ENCODE data around the gene C11orf68.

Gene C11orf68

DNA sequence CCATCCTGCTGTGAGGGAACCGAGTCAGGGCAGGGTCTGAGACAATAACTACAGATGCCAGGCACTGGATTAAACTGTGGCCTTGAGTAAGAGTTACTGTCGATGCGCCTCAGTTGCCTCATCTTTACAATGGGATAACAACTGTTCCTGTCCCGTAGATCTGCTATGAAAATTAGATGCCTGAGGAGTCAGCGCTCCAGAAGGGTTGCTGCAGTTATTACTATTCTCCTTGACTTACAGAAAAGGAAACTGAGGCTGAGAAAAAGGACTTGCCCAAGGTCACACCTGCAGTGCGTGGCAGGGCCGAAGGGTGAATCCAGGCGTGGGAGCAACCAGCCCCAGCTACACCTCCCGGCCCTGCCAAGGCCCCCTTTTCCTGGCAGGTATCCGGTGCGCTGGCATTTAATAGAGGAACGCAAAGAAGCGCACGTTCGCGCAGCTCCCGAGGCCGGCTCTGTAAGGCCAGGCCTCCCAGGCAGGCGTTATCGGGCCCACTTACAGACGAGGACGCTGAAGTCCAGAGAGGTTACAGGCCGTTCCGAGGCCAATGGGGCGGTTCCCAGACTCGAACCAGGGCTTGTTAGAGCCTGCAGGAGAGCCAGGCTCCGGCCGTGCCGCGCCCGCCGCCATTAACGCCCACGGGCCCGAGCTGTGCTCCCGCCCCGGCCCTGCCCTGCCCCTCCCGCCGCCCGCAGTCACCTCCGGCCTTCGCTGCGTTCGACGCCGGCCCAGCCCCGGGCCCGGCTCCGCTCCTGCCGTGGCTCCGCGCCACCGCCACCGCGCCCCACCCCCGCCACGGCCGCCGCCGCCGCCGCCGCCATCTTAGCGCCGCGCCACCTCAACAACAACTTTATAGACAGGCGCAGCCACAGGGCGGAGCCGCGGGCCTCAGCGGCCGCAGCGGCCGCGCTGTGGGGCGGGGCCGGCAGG, at the start of gene C11orf68:
Gene C11orf68, minus strand, starts transcription at position 852 of the 930 bp plus-strand sequence. Its CDS starts 31 bp downstream, at position 821.
- no peak for TF ChIP-seq CTCF (IDR thresholded peaks at IDR 0.05; ENCODE audit: low read depth, low read length)
- H3K4me3 ChIP-seq (replicated peaks in 1 of 2; ENCODE audit: low read depth in 2 of 2, low read length in 2 of 2), result peak within 1 kb of the TSS; percentile 88 to 91
- DNase-seq (ENCODE audit: low read depth in 2 of 2), result peak; percentile 42 to 47

DNA sequence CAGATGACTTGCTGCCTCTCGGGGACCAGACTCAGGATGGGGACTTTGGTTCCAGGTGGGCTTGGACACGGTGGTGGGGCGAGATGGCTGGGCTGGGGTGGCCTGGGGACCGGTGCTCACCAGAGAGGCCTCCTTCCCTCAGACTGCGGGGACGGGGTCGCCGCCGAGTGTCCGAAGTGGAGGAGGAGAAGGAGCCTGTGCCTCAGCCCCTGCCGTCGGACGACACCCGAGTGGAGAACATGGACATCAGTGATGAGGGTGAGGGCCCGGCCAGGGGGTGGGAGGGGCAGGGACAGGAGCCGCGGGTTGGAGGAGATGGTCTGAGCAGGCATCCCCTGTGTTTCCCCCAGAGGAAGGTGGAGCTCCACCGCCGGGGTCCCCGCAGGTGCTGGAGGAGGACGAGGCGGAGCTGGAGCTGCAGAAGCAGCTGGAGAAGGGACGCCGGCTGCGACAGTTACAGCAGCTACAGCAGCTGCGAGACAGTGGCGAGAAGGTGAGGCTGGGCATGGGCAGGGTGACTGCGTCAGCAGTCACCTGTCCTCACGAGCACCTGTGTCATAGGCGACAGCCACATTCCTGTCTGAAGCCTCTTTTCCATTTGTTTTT, 48.6 kb upstream of the C11orf68 start:
- no peak for TF ChIP-seq CTCF (IDR thresholded peaks at IDR 0.05; ENCODE audit: low read depth, low read length)
- no peak overlapping the region for H3K4me3 ChIP-seq (replicated peaks in 1 of 2; ENCODE audit: low read depth in 2 of 2, low read length in 2 of 2)
- no peak for DNase-seq (ENCODE audit: low read depth in 2 of 2)

- DNase-seq (ENCODE audit: low read depth in 2 of 2), result no peak
- H3K4me3 ChIP-seq (replicated peaks in 1 of 2; ENCODE audit: low read depth in 2 of 2, low read length in 2 of 2), result no peak overlapping the region
- TF ChIP-seq CTCF (IDR thresholded peaks at IDR 0.05; ENCODE audit: low read depth, low read length), result no peak
Observed at GRCh38 chr11:65965986-65966762, 47.3 kb upstream of the C11orf68 start.

DNA sequence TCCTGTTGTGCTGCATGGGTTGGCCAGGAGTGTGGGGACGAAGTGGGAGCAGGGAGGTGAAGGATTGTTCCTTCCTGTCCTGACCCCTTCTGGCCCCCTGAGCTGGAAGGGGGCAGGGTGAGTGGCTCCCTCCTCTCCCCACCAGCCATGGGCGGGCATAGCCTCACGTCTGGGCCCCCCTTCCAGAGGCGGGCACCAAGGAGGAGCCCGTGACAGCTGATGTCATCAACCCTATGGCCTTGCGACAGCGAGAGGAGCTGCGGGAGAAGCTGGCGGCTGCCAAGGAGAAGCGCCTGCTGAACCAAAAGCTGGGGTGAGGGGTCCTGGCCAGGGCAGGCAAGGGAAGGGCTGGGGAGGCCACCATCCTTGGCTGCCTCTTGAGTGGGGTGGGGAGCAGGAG, 46.0 kb upstream of the C11orf68 start:
- no peak for TF ChIP-seq CTCF (IDR thresholded peaks at IDR 0.05; ENCODE audit: low read depth, low read length)
- no peak overlapping the region for H3K4me3 ChIP-seq (replicated peaks in 1 of 2; ENCODE audit: low read depth in 2 of 2, low read length in 2 of 2)
- no peak for DNase-seq (ENCODE audit: low read depth in 2 of 2)

- peak overlapping the region; percentile 71 to 77 for H3K4me3 ChIP-seq (replicated peaks in 1 of 2; ENCODE audit: low read depth in 2 of 2, low read length in 2 of 2)
- no peak for TF ChIP-seq CTCF (IDR thresholded peaks at IDR 0.05; ENCODE audit: low read depth, low read length)
- no peak for DNase-seq (ENCODE audit: low read depth in 2 of 2)
Observed at GRCh38 chr11:65962141-65962564, 43.3 kb upstream of the C11orf68 start.

- no peak for TF ChIP-seq CTCF (IDR thresholded peaks at IDR 0.05; ENCODE audit: low read depth, low read length)
- DNase-seq (ENCODE audit: low read depth in 2 of 2), result peak; percentile 98 to 99
- peak within 1 kb of the TSS; percentile 71 to 77 for H3K4me3 ChIP-seq (replicated peaks in 1 of 2; ENCODE audit: low read depth in 2 of 2, low read length in 2 of 2)
Observed at GRCh38 chr11:65961267-65962140, 42.6 kb upstream of the C11orf68 start, which contains the start of gene SART1. Gene SART1 (plus strand): TSS chr11:65961734. CDS start chr11:65961781, 47 bp downstream.

Data from cardiac fibroblast (primary cell).